ENCODE data around the gene NR2C2.
"Not testable (repeated sequence)": the region's sequence is repeated elsewhere in the genome, so short reads cannot be mapped to it uniquely, and the experiment has no call there.

The NR2C2 gene

GRCh38 chr3:14947100-14947885 is at the start of gene NR2C2:
TSS of gene NR2C2 (plus strand) at chr3:14947583. CDS start at chr3:15003915, 56,332 bp downstream.
- Histone ChIP-seq H3K9ac (ENCODE audit: low read length) (peak within 1 kb of the TSS; percentile 96), H3K36me3 (ENCODE audit: control insufficient read depth, insufficient read depth, low read length, severe bottlenecking) (peaks cover 10% of the 10 kb centered on the region), H3K4me1 (ENCODE audit: control insufficient read depth, insufficient read depth, low read length) (peaks cover 29% of the 10 kb centered on the region), H3K27me3 (replicated peaks; ENCODE audit: control insufficient read depth, insufficient read depth, low read length) (no peaks in the 10 kb centered on the region), H3K4me3 (ENCODE audit: low read length) (peak within 1 kb of the TSS; percentile 96), H3K9me3 (ENCODE audit: control insufficient read depth, low read length) (no peaks in the 10 kb centered on the region)
- peak; percentile 92 for DNase-seq (ENCODE audit: low read depth)

- H3K9ac ChIP-seq (ENCODE audit: low read length) = no peak overlapping the region
- H3K4me1 ChIP-seq (ENCODE audit: control insufficient read depth, insufficient read depth, low read length) = no peaks in the 10 kb centered on the region
- H3K9me3 ChIP-seq (ENCODE audit: control insufficient read depth, low read length) = no peaks in the 10 kb centered on the region
- H3K36me3 ChIP-seq (ENCODE audit: control insufficient read depth, insufficient read depth, low read length, severe bottlenecking) = no peaks in the 10 kb centered on the region
- DNase-seq (ENCODE audit: low read depth) = no peak
- no peak overlapping the region for H3K4me3 ChIP-seq (ENCODE audit: low read length)
- peaks cover 42% of the 10 kb centered on the region for H3K27me3 ChIP-seq (replicated peaks; ENCODE audit: control insufficient read depth, insufficient read depth, low read length)
These were observed 48.5 kb upstream of the NR2C2 start for GRCh38 chr3:14898929-14899328.

- Histone ChIP-seq H3K4me1 (ENCODE audit: control insufficient read depth, insufficient read depth, low read length) (no peaks in the 10 kb centered on the region), H3K36me3 (ENCODE audit: control insufficient read depth, insufficient read depth, low read length, severe bottlenecking) (no peaks in the 10 kb centered on the region), H3K9ac (ENCODE audit: low read length) (no peak overlapping the region), H3K4me3 (ENCODE audit: low read length) (no peak overlapping the region), H3K9me3 (ENCODE audit: control insufficient read depth, low read length) (peaks cover 7% of the 10 kb centered on the region), H3K27me3 (replicated peaks; ENCODE audit: control insufficient read depth, insufficient read depth, low read length) (peaks cover 42% of the 10 kb centered on the region)
- DNase-seq (ENCODE audit: low read depth) = no peak
These were observed 47.3 kb upstream of the NR2C2 start for GRCh38 chr3:14899993-14900618.

DNA sequence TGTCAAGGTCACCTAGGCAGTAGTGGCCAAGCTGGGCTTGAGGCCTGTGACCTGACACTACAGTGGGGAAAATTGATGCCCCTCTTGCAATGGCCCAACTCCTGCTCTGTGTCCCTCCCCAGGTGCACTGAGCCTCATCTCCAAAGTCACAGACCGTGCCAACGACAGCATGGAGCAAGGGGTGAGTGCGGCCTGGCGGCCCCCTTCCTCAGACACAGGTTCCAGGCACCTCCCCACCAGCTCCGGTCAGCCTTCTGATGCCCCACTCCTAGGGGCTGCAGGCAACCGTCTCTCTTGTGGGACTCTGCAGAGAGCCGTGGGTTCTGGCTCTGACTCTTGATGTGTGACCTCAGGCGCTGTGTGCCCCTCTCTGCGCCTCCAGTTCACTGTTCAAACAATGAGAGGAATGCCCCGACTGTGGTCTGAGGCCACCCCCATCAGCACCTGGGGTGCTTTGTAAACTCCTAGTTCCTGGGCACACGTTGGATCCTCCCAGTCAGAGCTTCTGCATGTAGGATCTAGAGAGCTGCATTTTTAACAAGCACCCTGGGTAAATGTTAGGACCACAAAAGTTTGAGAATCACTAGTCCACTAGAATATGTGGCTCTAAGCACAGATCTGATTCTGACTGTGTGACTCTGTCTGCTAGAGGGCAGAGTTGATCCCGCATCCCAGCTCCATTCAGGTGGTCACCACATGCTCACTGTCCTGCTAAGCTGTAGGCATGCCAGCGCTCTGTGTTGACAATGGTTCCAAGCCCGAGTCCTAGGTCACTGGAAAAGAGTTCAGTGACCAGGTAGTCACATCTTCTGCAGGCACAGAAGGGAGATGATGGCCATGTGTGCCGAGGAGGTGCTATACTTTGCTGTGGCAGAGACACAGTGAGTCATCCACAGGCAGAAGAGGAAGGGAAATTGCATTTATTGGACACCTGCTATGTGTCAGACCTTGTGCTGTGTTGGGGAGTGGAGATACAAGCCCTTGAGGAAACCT is 46.2 kb upstream of the NR2C2 start:
- Histone ChIP-seq H3K4me1 (ENCODE audit: control insufficient read depth, insufficient read depth, low read length) (no peaks in the 10 kb centered on the region), H3K36me3 (ENCODE audit: control insufficient read depth, insufficient read depth, low read length, severe bottlenecking) (no peaks in the 10 kb centered on the region), H3K9ac (ENCODE audit: low read length) (no peak overlapping the region), H3K4me3 (ENCODE audit: low read length) (no peak overlapping the region), H3K9me3 (ENCODE audit: control insufficient read depth, low read length) (peaks cover 16% of the 10 kb centered on the region), H3K27me3 (replicated peaks; ENCODE audit: control insufficient read depth, insufficient read depth, low read length) (peaks cover 42% of the 10 kb centered on the region)
- no peak for DNase-seq (ENCODE audit: low read depth)

DNA sequence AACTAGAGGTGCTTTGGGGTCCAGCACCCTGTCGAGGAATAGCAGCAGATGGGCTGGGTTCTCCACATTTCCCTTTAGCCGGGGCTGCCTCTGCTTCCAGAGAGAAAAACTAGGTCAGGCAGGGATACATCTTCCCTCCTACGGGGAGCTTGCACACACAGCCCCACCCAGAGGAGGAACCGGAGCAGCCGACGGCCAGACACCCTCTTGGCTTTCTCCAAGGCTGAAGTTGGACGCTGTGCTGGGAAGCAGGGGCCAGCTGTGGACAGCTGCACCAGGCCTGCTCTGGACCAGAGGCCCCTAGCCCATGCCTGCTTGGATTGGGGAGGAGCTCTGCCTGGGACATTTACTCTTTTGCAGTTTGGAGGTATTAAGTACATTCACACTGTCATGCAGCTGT is 44.7 kb upstream of the NR2C2 start:
- Histone ChIP-seq H3K4me1 (ENCODE audit: control insufficient read depth, insufficient read depth, low read length) (no peaks in the 10 kb centered on the region), H3K9ac (ENCODE audit: low read length) (no peak overlapping the region), H3K9me3 (ENCODE audit: control insufficient read depth, low read length) (peaks cover 16% of the 10 kb centered on the region), H3K4me3 (ENCODE audit: low read length) (no peak overlapping the region), H3K36me3 (ENCODE audit: control insufficient read depth, insufficient read depth, low read length, severe bottlenecking) (no peaks in the 10 kb centered on the region), H3K27me3 (replicated peaks; ENCODE audit: control insufficient read depth, insufficient read depth, low read length) (peaks cover 33% of the 10 kb centered on the region)
- no peak for DNase-seq (ENCODE audit: low read depth)

DNA sequence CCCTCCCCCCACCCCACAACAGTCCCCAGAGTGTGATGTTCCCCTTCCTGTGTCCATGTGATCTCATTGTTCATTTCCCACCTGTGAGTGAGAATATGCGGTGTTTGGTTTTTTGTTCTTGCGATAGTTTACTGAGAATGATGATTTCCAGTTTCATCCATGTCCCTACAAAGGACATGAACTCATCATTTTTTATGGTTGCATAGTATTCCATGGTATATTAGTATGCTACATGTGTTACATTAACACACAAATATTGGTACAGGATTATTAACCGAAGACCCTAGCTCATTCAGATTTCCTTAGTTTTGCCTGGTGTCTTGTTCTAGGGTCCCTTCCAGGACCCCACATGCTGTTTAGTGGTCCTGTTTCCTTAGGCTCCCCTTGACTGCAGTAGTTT is 43.9 kb upstream of the NR2C2 start:
- H3K9me3 ChIP-seq (ENCODE audit: control insufficient read depth, low read length) = peaks cover 16% of the 10 kb centered on the region

GRCh38 chr3:14905055-14905657 is 42.2 kb upstream of the NR2C2 start:
- no peak for DNase-seq (ENCODE audit: low read depth)
- H3K36me3 ChIP-seq (ENCODE audit: control insufficient read depth, insufficient read depth, low read length, severe bottlenecking) = no peaks in the 10 kb centered on the region
- peaks cover 18% of the 10 kb centered on the region for H3K27me3 ChIP-seq (replicated peaks; ENCODE audit: control insufficient read depth, insufficient read depth, low read length)
- H3K9ac ChIP-seq (ENCODE audit: low read length) = no peak overlapping the region
- no peaks in the 10 kb centered on the region for H3K4me1 ChIP-seq (ENCODE audit: control insufficient read depth, insufficient read depth, low read length)
- H3K9me3 ChIP-seq (ENCODE audit: control insufficient read depth, low read length) = peaks cover 16% of the 10 kb centered on the region
- no peak overlapping the region for H3K4me3 ChIP-seq (ENCODE audit: low read length)

More for the DNA sequence above, 43.9 kb upstream of the NR2C2 start:
- H3K27me3 ChIP-seq (replicated peaks; ENCODE audit: control insufficient read depth, insufficient read depth, low read length) = peaks cover 30% of the 10 kb centered on the region
- not testable (repeated sequence) for DNase-seq (ENCODE audit: low read depth); H3K36me3 ChIP-seq (ENCODE audit: control insufficient read depth, insufficient read depth, low read length, severe bottlenecking); H3K4me1 ChIP-seq (ENCODE audit: control insufficient read depth, insufficient read depth, low read length); H3K4me3 ChIP-seq (ENCODE audit: low read length); H3K9ac ChIP-seq (ENCODE audit: low read length)

DNA sequence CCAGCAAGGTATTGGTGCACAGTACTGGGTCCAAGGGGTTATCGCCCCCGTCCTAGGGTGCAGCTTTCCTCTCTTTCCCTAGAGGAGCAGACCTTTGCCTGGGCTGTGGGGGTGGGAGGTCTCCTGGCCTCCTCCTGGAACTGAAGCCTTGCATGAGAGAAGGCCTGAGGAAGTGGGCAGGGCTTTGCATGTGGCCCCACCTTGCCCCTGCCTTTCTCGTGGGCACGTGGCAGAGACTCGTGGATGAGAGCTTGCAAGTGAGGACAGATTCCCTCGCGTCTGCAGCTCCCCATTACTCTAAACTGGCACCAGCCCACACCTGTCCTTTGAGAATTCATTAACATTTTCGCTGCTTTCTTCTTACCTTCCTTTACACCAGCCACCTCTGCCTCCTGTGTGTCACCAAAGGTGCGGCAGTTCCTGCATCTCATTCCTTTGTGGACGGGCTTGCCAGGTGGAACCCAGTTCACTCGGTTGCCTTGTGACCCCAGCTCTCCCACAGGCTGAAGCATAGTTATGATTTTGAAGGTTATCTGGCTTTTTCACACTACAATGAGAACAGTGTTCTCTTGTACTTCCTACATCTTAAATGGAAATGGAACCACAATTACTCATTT is 40.9 kb upstream of the NR2C2 start:
- H3K9me3 ChIP-seq (ENCODE audit: control insufficient read depth, low read length) = peaks cover 16% of the 10 kb centered on the region
- H3K27me3 ChIP-seq (replicated peaks; ENCODE audit: control insufficient read depth, insufficient read depth, low read length) = peaks cover 9% of the 10 kb centered on the region
- H3K9ac ChIP-seq (ENCODE audit: low read length) = no peak overlapping the region
- no peaks in the 10 kb centered on the region for H3K36me3 ChIP-seq (ENCODE audit: control insufficient read depth, insufficient read depth, low read length, severe bottlenecking)
- no peak for DNase-seq (ENCODE audit: low read depth)
- H3K4me3 ChIP-seq (ENCODE audit: low read length) = no peak overlapping the region
- H3K4me1 ChIP-seq (ENCODE audit: control insufficient read depth, insufficient read depth, low read length) = no peaks in the 10 kb centered on the region

DNA sequence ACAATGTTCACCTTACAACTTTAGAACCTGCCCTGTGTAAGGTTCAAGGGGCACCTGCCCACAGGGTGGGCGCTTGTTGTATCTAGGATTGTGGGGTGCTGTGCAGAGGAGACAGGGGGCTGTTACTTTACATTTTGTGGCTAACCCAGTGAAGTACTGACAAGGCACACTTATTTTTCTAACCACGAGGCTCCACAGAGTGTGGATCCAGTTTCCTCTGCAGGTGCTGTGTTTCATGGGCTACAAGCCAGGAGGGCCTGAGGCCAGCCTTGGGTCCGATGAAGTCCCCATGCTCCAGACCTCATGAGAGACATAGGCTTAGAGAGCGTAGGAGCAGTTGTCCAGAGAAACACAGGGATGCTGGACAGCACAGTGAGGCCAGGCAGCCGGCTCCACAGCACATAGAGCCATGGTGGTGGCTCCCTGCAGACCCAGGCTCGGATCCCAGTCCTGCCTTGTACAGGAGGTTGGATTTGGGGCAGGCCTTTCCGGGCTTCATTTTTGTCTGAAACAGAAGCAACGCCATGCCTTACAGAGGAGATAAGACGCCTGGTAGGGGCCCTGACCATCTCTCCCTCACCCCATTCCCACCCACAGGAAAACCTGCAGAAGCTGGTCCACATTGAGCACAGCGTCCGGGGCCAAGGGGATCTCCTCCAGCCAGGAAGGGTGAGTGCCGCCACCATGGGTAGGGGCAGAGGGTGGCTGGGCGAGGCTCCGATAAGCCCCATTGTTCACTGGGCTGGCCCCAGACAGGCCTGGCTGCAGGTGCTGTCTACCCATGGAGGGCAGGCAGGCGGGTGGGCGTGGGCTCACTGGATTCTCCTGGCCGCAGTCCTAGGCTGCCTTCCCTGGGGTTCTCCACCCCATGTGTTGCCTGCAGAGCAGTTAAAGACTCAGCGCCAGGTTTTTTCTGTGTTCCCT is 40.1 kb upstream of the NR2C2 start:
- H3K4me1 ChIP-seq (ENCODE audit: control insufficient read depth, insufficient read depth, low read length) = no peaks in the 10 kb centered on the region
- no peak overlapping the region for H3K9ac ChIP-seq (ENCODE audit: low read length)
- H3K4me3 ChIP-seq (ENCODE audit: low read length) = no peak overlapping the region
- no peak for DNase-seq (ENCODE audit: low read depth)
- peaks cover 16% of the 10 kb centered on the region for H3K9me3 ChIP-seq (ENCODE audit: control insufficient read depth, low read length)
- H3K36me3 ChIP-seq (ENCODE audit: control insufficient read depth, insufficient read depth, low read length, severe bottlenecking) = no peaks in the 10 kb centered on the region
- H3K27me3 ChIP-seq (replicated peaks; ENCODE audit: control insufficient read depth, insufficient read depth, low read length) = peaks cover 10% of the 10 kb centered on the region

GRCh38 chr3:14909250-14909649 is 38.1 kb upstream of the NR2C2 start:
- no peaks in the 10 kb centered on the region for H3K36me3 ChIP-seq (ENCODE audit: control insufficient read depth, insufficient read depth, low read length, severe bottlenecking)
- no peak for DNase-seq (ENCODE audit: low read depth)
- no peaks in the 10 kb centered on the region for H3K4me1 ChIP-seq (ENCODE audit: control insufficient read depth, insufficient read depth, low read length)
- H3K4me3 ChIP-seq (ENCODE audit: low read length) = no peak overlapping the region
- H3K9me3 ChIP-seq (ENCODE audit: control insufficient read depth, low read length) = peaks cover 16% of the 10 kb centered on the region
- peaks cover 24% of the 10 kb centered on the region for H3K27me3 ChIP-seq (replicated peaks; ENCODE audit: control insufficient read depth, insufficient read depth, low read length)
- H3K9ac ChIP-seq (ENCODE audit: low read length) = no peak overlapping the region

Data from adipocyte (in vitro differentiated cells).